GM19455 (cell line): ENCODE data around the gene NEGR1.
A peak's percentile ranks its signal among the peaks of the same experiment; 100 is the strongest.

Source experiments
- ATAC-seq: cut with Tn5 transposase; IDR thresholded peaks from one replicate; pipeline ENCODE4 v1.9.1; 2021; ENCODE audit not compliant: unreplicated experiment

The NEGR1 gene

GRCh38 chr1:71787699-71788098 lies 494.6 kb downstream of the NEGR1 start:
- ATAC-seq = no peak

GRCh38 chr1:71786218-71786617 lies 496.1 kb downstream of the NEGR1 start:
- ATAC-seq = no peak

GRCh38 chr1:71785450-71785849 lies 496.9 kb downstream of the NEGR1 start:
- ATAC-seq = no peak

- no peak for ATAC-seq
These were observed 497.3 kb downstream of the NEGR1 start for GRCh38 chr1:71785000-71785399.

- no peak for ATAC-seq
These were observed 498.1 kb downstream of the NEGR1 start for GRCh38 chr1:71784241-71784640.

GRCh38 chr1:71783071-71783470 lies 499.3 kb downstream of the NEGR1 start:
- ATAC-seq = no peak

- ATAC-seq = no peak
These were observed 500.9 kb downstream of the NEGR1 start for GRCh38 chr1:71781450-71781849.

- peak; percentile 79 for ATAC-seq
These were observed 501.7 kb downstream of the NEGR1 start for GRCh38 chr1:71780681-71781080.

- no peak for ATAC-seq
These were observed 503.4 kb downstream of the NEGR1 start for GRCh38 chr1:71778940-71779339.

- ATAC-seq = no peak
These were observed 505.2 kb downstream of the NEGR1 start for GRCh38 chr1:71777094-71777493.

GRCh38 chr1:71774705-71775104 lies 507.6 kb downstream of the NEGR1 start:
- ATAC-seq = no peak

- ATAC-seq = no peak
These were observed 512.2 kb downstream of the NEGR1 start for GRCh38 chr1:71770121-71770520.

- no peak for ATAC-seq
These were observed 515.6 kb downstream of the NEGR1 start for GRCh38 chr1:71766748-71767147.

- ATAC-seq = no peak
These were observed 519.7 kb downstream of the NEGR1 start for GRCh38 chr1:71762514-71763255.

GRCh38 chr1:71755441-71755840 lies 526.9 kb downstream of the NEGR1 start:
- ATAC-seq = no peak

GRCh38 chr1:71753746-71754145 lies 528.6 kb downstream of the NEGR1 start:
- no peak for ATAC-seq

GRCh38 chr1:71745326-71745725 lies 537.0 kb downstream of the NEGR1 start:
- ATAC-seq = no peak

GRCh38 chr1:71743862-71744261 lies 538.5 kb downstream of the NEGR1 start:
- ATAC-seq = no peak

GRCh38 chr1:71738910-71739309 lies 543.4 kb downstream of the NEGR1 start:
- no peak for ATAC-seq

GRCh38 chr1:71738256-71738655 lies 544.1 kb downstream of the NEGR1 start:
- ATAC-seq = no peak

GRCh38 chr1:71737768-71738167 lies 544.6 kb downstream of the NEGR1 start:
- ATAC-seq = no peak

GRCh38 chr1:71733121-71733520 lies 549.2 kb downstream of the NEGR1 start:
- ATAC-seq = no peak

- no peak for ATAC-seq
These were observed 560.8 kb downstream of the NEGR1 start for GRCh38 chr1:71721532-71721931.
